HCT116 (cell line): Measurements from ENCODE around the gene UBE3B. TPM values are rescaled to one million over a fixed set of nuclear protein-coding genes. Genes with fewer than 3 reads are reported as not detected.

Experiments
- ATAC-seq: fragments of 200-7000 bp; cut with Tn5 transposase; 2 replicates; pipeline ENCODE4 v1.9.1; 2020; ENCODE audit warnings: mild to moderate bottlenecking, moderate library complexity
- BruUV-seq: library from RNA; stranded (reverse); fragments of 400-500 nt; replicated peaks from 2 replicates; lab custom pipeline; 2021; lab: Mats Ljungman, UMichigan
- CTCF ChIA-PET: fragments of 300-600 bp; sonication (Branson Sonifier 250); formaldehyde crosslinking; loops from one replicate; lab custom pipeline; 2021; ENCODE audit warnings: antibody characterized with exemption; lab: Charles Lee
- POLR2A ChIA-PET: fragments of 300-600, 350-600 bp; sonication (Branson Sonifier 250); formaldehyde crosslinking; loops from one replicate; lab custom pipeline; 2021; ENCODE audit warnings: antibody characterized with exemption; lab: Charles Lee
- RAD21 ChIA-PET, 2 experiments: fragments of 300-600 bp; sonication (Branson Sonifier 250); formaldehyde crosslinking; loops; one replicate each; lab custom pipeline; 2023; ENCODE audit warnings: low total read pairs in 2 of 2; ENCODE audit not compliant: uncharacterized antibody in 2 of 2, unreplicated experiment in 2 of 2, low non-redundant PET in 1 of 2; lab: Charles Lee
- DNase-seq: peaks from one replicate; pipeline ENCODE4 v3.0.0-alpha.2; 2010; ENCODE audit warnings: low read depth, low spot score
- H2AFZ ChIP-seq: fragments of 200-600 bp; shearing (Covaris generic), sonication (generic); 2 replicates; pipeline ENCODE4 v1.6.1; 2017; ENCODE audit warnings: low read depth, mixed run types, mixed read lengths, antibody characterized with exemption, low read length; ENCODE audit not compliant: poor library complexity, severe bottlenecking
- H3K27ac ChIP-seq: 2 replicates; pipeline ENCODE4 v1.5.1; 2012; ENCODE audit warnings: low read depth, low read length
- H3K27me3 ChIP-seq: fragments of 200-600 bp; sonication (generic); 2 replicates; pipeline ENCODE4 v1.6.1; 2016; ENCODE audit warnings: mixed run types, low read length, mixed read lengths; ENCODE audit not compliant: insufficient read depth
- H3K36me3 ChIP-seq, 2 experiments: fragments of 200-500 bp in 1 of 2; fragments of 200-600 bp in 1 of 2; sonication (Bioruptor generic) in 1 of 2; sonication (generic) in 1 of 2; 2 replicates each; pipeline versions ENCODE4 v1.5.1 to v1.6.1; 2014 to 2016; ENCODE audit warnings: low read length in 2 of 2, inconsistent platforms in 1 of 2, mixed read lengths in 1 of 2, mixed run types in 1 of 2; ENCODE audit not compliant: insufficient read depth in 2 of 2, control insufficient read depth in 1 of 2
- H3K4me1 ChIP-seq, 2 experiments: fragments of 200-600 bp in 1 of 2; sonication (generic) in 1 of 2; 2 replicates each; pipeline versions ENCODE4 v1.5.1 to v1.6.1; 2012 to 2017; ENCODE audit warnings: low read length in 2 of 2, inconsistent platforms in 1 of 2, mild to moderate bottlenecking in 1 of 2, mixed read lengths in 1 of 2, mixed run types in 1 of 2, moderate library complexity in 1 of 2; ENCODE audit not compliant: insufficient read depth in 2 of 2, control insufficient read depth in 1 of 2
- H3K4me2 ChIP-seq: fragments of 200-600 bp; sonication (generic); 2 replicates; pipeline ENCODE4 v1.6.1; 2017; ENCODE audit warnings: mixed run types, low read length, mixed read lengths
- H3K4me3 ChIP-seq, 2 experiments: fragments of 200-600 bp in 1 of 2; sonication (generic) in 1 of 2; replicated peaks in 1 of 2; 2 replicates each; pipeline ENCODE4 v1.5.1; 2011 to 2016; ENCODE audit warnings: low read length in 2 of 2, control low read depth in 1 of 2, low read depth in 1 of 2, mild to moderate bottlenecking in 1 of 2, mixed read lengths in 1 of 2, mixed run types in 1 of 2
- H3K79me2 ChIP-seq: fragments of 200-600 bp; sonication (generic); 2 replicates; pipeline ENCODE4 v1.6.1; 2017; ENCODE audit warnings: mild to moderate bottlenecking, mixed run types, low read length, moderate library complexity, mixed read lengths; ENCODE audit not compliant: insufficient read depth
- H3K9ac ChIP-seq: fragments of 200-600 bp; sonication (generic); 2 replicates; pipeline ENCODE4 v1.6.1; 2016; ENCODE audit warnings: low read length, mixed read lengths
- H3K9me2 ChIP-seq: fragments of 200-600 bp; sonication (generic), shearing (Covaris generic); 2 replicates; pipeline ENCODE4 v1.6.1; 2017; ENCODE audit warnings: mixed run types, mild to moderate bottlenecking, moderate library complexity; ENCODE audit not compliant: insufficient read depth
- H3K9me3 ChIP-seq, 2 experiments: fragments of 200-500 bp in 1 of 2; fragments of 200-600 bp in 1 of 2; sonication (Bioruptor generic) in 1 of 2; sonication (generic) in 1 of 2; 2 replicates each; pipeline ENCODE4 v1.6.1; 2014 to 2017; ENCODE audit warnings: low read length in 2 of 2, mixed read lengths in 2 of 2, inconsistent platforms in 1 of 2, low read depth in 1 of 2, mild to moderate bottlenecking in 1 of 2, mixed run types in 1 of 2, moderate library complexity in 1 of 2; ENCODE audit not compliant: control insufficient read depth in 1 of 2, insufficient read depth in 1 of 2
- H4K20me1 ChIP-seq: fragments of 200-600 bp; sonication (generic), shearing (Covaris generic); 2 replicates; pipeline ENCODE4 v1.6.1; 2017; ENCODE audit warnings: mixed run types, mild to moderate bottlenecking, moderate library complexity; ENCODE audit not compliant: insufficient read depth
- CBX3 ChIP-seq: IDR thresholded peaks from 2 replicates; pipeline ENCODE4 v1.6.1; 2012; ENCODE audit warnings: low read depth
- ELF1 ChIP-seq: IDR thresholded peaks from 2 replicates; pipeline ENCODE4 v1.6.1; 2012; ENCODE audit warnings: low read depth, borderline replicate concordance
- EZH2 ChIP-seq: fragments of 200-600 bp; sonication (generic); IDR thresholded peaks from 2 replicates; pipeline ENCODE4 v1.6.1; 2017; ENCODE audit warnings: antibody characterized with exemption, mixed run types
- EZH2phosphoT487 ChIP-seq: fragments of 200-600 bp; IDR thresholded peaks from 2 replicates; pipeline ENCODE4 v1.6.1; 2018; ENCODE audit warnings: antibody characterized with exemption, borderline replicate concordance
- FOSL1 ChIP-seq: IDR thresholded peaks from 2 replicates; pipeline ENCODE4 v1.6.1; 2012; ENCODE audit warnings: low read depth
- JUND ChIP-seq: IDR thresholded peaks from 2 replicates; pipeline ENCODE4 v1.6.1; 2012
- POLR2A ChIP-seq: IDR thresholded peaks from 2 replicates; pipeline ENCODE4 v1.7.0; 2011; ENCODE audit warnings: borderline replicate concordance; ENCODE audit not compliant: insufficient read depth, insufficient read length; ENCODE audit errors: extremely low read depth
- POLR2AphosphoS5 ChIP-seq: IDR thresholded peaks from 2 replicates; pipeline ENCODE4 v1.6.1; 2011; ENCODE audit warnings: mild to moderate bottlenecking, low read depth, low read length, moderate library complexity
- RAD21 ChIP-seq: IDR thresholded peaks from 2 replicates; pipeline ENCODE4 v1.6.1; 2012; ENCODE audit warnings: low read depth, mild to moderate bottlenecking
- SIN3A ChIP-seq: IDR thresholded peaks from 2 replicates; pipeline ENCODE4 v1.6.1; 2012; ENCODE audit warnings: low read depth
- SP1 ChIP-seq: IDR thresholded peaks from 2 replicates; pipeline ENCODE4 v1.6.1; 2012; ENCODE audit warnings: low read depth
- SRF ChIP-seq: IDR thresholded peaks from 2 replicates; pipeline ENCODE4 v1.6.1; 2012; ENCODE audit warnings: low read depth
- TCF7L2 ChIP-seq: IDR thresholded peaks from 2 replicates; pipeline ENCODE4 v1.7.0; 2011; ENCODE audit warnings: borderline replicate concordance, inconsistent platforms; ENCODE audit not compliant: insufficient read depth, insufficient read length; ENCODE audit errors: extremely low read depth
- YY1 ChIP-seq: IDR thresholded peaks from 2 replicates; pipeline ENCODE4 v1.6.1; 2011; ENCODE audit warnings: low read length, low read depth, moderate library complexity, mild to moderate bottlenecking; ENCODE audit not compliant: insufficient replicate concordance; ENCODE audit errors: extremely low read depth
- ZFX ChIP-seq: fragments of 450-650 bp; IDR thresholded peaks from 2 replicates; pipeline ENCODE4 v1.6.1; 2017
- ZNF274 ChIP-seq: fragments of 200-500 bp; sonication (Bioruptor generic); IDR thresholded peaks from 2 replicates; pipeline ENCODE4 v1.6.1; 2014; ENCODE audit warnings: mild to moderate bottlenecking, low read depth, low read length, inconsistent platforms
- intact Hi-C: fragments of 100-400 bp; cut with micrococcal nuclease; formaldehyde crosslinking; loops from 2 replicates; pipeline ENCODE4 v1.10.0; 2022
- total RNA-seq: library from RNA; stranded (reverse); gene quantifications from one replicate; pipeline ENCODE4 v1.2.1, GENCODE V29; 2021; ENCODE audit not compliant: unreplicated experiment
- TF ChIP-seq, protein P1 (sequence below): IDR thresholded peaks from 2 replicates; pipeline ENCODE4 v1.6.1; 2011; ENCODE audit warnings: mild to moderate bottlenecking, low read length, moderate library complexity; ENCODE audit not compliant: insufficient replicate concordance; ENCODE audit errors: extremely low read depth
- TF ChIP-seq, protein P2 (sequence below), 3 experiments: fragments of 200-600 bp in 1 of 3; sonication (generic) in 1 of 3; IDR thresholded peaks in 2 of 3; conservative IDR thresholded peaks in 1 of 3; 2 replicates each; pipeline ENCODE4 v1.5.1; 2012 to 2017; ENCODE audit warnings: low read depth in 2 of 3, low read length in 2 of 3, antibody characterized with exemption in 1 of 3, borderline replicate concordance in 1 of 3, control low read depth in 1 of 3, mild to moderate bottlenecking in 1 of 3, mixed read lengths in 1 of 3, mixed run types in 1 of 3, moderate library complexity in 1 of 3; ENCODE audit not compliant: insufficient read depth in 1 of 3
- TF ChIP-seq, protein P3 (sequence below): IDR thresholded peaks from 2 replicates; pipeline ENCODE4 v1.6.1; 2012; ENCODE audit warnings: low read depth
- TF ChIP-seq, protein P4 (sequence below): IDR thresholded peaks from 2 replicates; pipeline ENCODE4 v1.6.1; 2012

Gene UBE3B
- total RNA-seq, 1 experiment from 2014 or later: 28.9 TPM

DNA sequence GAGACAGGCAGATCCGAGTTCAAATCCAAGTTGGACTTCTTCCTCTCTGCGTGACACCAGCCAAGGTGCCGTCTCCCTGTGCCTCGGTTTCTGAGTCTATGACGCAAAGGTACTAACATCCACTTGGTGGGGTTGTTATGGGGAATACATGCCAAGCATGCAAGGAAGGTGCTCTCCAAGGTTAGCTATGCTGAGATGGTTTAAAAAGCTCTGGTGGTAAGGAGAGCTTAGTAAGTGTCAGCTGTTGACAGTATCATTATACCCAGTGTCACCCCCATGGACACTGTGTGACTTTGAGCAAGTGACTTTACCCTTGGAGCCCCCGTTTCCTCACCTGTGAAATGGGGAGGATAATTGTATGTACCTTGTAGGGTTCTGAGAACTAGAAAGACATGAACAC is 73.7 kb downstream of the UBE3B start:
- Histone ChIP-seq H3K9me3 (no peaks in the 10 kb centered on the region), H3K36me3 (no peaks in the 10 kb centered on the region), H3K4me1 (no peaks in the 10 kb centered on the region), H3K79me2 (no peaks in the 10 kb centered on the region), H4K20me1 (no peaks in the 10 kb centered on the region), H3K4me3 (no peak overlapping the region), H3K27me3 (peaks cover 24% of the 10 kb centered on the region; the same call in 1 of the 2 replicates), H3K27ac (no peak overlapping the region), H3K9ac (no peak overlapping the region), H3K4me2 (no peak overlapping the region), H2AFZ (no peak overlapping the region), H3K9me2 (no peaks in the 10 kb centered on the region)
- ChIA-PET POLR2A (no interaction called here), RAD21 (no interaction called here), CTCF (no interaction called here)
- DNase-seq: no peak
- no TSS peak for BruUV-seq
- no peak for ATAC-seq
- TF ChIP-seq EZH2phosphoT487 (no peak), ZFX (no peak), CBX3 (no peak), RAD21 (no peak), ELF1 (no peak), YY1 (no peak), SP1 (no peak), POLR2A (no peak), JUND (no peak), SRF (no peak), POLR2AphosphoS5 (no peak), SIN3A (no peak), TCF7L2 (no peak), FOSL1 (no peak), ZNF274 (no peak), EZH2 (no peak)
- TF ChIP-seq, protein P1, sequence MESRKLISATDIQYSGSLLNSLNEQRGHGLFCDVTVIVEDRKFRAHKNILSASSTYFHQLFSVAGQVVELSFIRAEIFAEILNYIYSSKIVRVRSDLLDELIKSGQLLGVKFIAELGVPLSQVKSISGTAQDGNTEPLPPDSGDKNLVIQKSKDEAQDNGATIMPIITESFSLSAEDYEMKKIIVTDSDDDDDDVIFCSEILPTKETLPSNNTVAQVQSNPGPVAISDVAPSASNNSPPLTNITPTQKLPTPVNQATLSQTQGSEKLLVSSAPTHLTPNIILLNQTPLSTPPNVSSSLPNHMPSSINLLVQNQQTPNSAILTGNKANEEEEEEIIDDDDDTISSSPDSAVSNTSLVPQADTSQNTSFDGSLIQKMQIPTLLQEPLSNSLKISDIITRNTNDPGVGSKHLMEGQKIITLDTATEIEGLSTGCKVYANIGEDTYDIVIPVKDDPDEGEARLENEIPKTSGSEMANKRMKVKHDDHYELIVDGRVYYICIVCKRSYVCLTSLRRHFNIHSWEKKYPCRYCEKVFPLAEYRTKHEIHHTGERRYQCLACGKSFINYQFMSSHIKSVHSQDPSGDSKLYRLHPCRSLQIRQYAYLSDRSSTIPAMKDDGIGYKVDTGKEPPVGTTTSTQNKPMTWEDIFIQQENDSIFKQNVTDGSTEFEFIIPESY: no peak
- TF ChIP-seq, protein P2, sequence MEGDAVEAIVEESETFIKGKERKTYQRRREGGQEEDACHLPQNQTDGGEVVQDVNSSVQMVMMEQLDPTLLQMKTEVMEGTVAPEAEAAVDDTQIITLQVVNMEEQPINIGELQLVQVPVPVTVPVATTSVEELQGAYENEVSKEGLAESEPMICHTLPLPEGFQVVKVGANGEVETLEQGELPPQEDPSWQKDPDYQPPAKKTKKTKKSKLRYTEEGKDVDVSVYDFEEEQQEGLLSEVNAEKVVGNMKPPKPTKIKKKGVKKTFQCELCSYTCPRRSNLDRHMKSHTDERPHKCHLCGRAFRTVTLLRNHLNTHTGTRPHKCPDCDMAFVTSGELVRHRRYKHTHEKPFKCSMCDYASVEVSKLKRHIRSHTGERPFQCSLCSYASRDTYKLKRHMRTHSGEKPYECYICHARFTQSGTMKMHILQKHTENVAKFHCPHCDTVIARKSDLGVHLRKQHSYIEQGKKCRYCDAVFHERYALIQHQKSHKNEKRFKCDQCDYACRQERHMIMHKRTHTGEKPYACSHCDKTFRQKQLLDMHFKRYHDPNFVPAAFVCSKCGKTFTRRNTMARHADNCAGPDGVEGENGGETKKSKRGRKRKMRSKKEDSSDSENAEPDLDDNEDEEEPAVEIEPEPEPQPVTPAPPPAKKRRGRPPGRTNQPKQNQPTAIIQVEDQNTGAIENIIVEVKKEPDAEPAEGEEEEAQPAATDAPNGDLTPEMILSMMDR (IDR thresholded peaks at IDR 0.05 in 2 of 3, conservative IDR thresholded peaks at IDR 0.05 in 1 of 3; ENCODE audit: borderline replicate concordance in 1 of 3, insufficient read depth in 1 of 3, low read depth in 2 of 3, low read length in 2 of 3): no peak
- TF ChIP-seq, protein P3, sequence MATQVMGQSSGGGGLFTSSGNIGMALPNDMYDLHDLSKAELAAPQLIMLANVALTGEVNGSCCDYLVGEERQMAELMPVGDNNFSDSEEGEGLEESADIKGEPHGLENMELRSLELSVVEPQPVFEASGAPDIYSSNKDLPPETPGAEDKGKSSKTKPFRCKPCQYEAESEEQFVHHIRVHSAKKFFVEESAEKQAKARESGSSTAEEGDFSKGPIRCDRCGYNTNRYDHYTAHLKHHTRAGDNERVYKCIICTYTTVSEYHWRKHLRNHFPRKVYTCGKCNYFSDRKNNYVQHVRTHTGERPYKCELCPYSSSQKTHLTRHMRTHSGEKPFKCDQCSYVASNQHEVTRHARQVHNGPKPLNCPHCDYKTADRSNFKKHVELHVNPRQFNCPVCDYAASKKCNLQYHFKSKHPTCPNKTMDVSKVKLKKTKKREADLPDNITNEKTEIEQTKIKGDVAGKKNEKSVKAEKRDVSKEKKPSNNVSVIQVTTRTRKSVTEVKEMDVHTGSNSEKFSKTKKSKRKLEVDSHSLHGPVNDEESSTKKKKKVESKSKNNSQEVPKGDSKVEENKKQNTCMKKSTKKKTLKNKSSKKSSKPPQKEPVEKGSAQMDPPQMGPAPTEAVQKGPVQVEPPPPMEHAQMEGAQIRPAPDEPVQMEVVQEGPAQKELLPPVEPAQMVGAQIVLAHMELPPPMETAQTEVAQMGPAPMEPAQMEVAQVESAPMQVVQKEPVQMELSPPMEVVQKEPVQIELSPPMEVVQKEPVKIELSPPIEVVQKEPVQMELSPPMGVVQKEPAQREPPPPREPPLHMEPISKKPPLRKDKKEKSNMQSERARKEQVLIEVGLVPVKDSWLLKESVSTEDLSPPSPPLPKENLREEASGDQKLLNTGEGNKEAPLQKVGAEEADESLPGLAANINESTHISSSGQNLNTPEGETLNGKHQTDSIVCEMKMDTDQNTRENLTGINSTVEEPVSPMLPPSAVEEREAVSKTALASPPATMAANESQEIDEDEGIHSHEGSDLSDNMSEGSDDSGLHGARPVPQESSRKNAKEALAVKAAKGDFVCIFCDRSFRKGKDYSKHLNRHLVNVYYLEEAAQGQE: no peak
- TF ChIP-seq, protein P4, sequence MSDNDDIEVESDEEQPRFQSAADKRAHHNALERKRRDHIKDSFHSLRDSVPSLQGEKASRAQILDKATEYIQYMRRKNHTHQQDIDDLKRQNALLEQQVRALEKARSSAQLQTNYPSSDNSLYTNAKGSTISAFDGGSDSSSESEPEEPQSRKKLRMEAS: no peak
- intact Hi-C loops: no loop called here
